ENCODE data around the gene EPHA10.

The EPHA10 gene

DNA sequence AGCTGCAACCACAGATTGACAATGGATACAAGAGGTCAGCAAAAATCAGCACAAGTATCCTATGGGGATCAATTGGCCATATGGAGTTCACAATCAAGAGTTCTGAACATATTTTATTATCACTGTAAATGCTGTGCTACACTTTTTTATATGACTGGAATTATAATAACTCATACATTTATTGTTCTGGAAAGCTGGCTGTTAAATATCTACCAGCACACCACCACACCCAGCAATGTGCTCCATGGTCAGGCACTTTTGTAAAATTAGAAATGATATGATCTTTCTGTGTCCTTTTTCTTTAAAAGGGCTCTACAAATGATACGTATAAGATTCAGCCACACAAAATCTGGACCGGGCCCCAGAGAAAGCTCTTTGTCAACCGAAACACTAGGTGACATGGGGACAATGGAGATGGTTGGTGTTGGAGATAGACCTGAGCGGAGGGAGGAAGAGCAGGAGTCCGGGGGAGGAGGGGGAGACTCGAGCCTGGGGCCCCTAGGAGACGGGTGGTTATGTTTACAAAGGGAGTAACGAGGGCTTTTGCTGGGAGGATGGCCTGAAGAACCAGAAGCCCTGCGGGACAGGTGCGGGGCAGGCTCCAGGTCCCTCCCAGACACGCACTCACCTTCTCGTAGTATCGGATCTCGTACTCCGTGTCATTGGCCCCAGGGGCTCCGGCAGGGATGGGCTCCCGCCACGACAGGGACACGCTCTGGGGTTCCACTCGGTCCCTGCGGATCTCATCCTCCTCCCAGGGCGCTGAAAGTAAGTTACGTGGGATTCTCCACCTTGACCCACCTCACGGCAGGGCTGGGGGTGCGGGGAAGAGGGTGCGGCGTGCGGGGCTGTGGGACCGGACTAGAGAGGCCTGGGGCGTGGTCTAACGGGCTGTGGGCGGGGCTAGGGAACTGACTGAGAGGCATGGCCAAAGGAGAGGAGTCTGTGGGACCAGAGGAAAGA is 30.0 kb downstream of the EPHA10 start:
- DNase-seq (ENCODE audit: low spot score), result peak; percentile 31

DNA sequence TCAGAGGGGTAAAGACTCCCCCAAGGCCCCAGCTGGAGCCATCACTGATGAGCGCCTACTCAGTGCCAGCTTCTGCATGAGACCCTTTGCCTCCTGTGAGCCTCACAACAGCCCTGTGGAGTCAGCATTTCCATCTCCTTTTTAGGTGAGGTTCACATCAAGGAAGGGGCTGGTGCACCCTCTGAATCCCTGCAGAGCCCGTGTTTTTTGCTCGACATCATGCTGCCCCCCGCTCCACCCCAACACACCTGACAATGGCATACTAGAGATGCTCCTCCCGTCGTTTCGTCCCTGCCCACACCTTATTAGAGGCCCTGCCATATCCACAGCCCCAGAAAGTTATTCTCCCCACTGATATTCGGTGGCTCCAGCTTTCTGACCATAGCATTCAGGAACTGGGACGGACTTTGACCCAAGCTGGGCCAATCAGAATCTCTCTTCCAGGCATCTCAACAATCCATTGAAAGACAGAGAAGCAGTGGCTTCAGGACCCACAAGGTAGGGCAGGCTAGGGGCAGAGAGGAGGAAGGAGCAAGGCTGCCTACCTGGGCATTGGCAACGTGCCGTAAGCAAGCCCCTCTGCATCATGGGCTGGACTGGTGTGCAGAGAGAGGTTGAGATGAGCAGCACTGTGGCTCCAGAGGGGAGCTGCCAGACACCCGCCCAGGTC is 32.7 kb downstream of the EPHA10 start:
- no peak for DNase-seq (ENCODE audit: low spot score)

DNA sequence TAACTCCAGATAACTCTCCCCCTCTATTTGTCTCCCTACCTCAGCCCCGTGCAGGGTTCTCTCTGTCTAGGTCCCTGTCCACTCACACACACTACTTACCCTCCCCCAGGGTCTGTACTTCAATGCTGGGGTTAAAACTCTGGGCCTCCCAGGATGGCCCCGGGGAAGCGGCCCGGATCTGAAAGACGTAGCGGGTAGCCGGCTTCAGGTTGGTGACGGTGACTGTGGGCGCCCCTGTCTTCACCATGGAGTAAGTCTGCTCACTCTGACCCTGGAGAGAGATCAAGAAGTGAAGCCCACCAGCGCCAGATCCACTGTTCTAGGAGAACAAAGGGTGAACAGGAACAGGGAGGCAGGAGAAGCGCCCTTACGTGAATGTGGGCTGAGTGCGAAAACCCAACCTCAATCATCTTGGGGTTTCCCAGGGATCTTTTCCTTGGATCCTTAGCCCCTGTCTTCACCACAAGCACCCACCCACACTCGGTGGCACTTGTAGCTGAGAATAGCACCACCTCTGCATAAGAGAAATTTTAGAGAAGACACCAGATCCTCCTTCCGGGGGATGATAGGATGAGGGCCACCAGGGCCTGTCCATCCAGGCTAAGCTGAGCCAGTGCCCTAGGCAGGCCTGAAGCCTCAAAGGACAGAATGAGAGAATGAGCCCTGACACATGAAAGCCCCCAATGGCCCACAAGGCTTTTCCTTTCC is 33.5 kb downstream of the EPHA10 start:
- no peak for DNase-seq (ENCODE audit: low spot score)

DNA sequence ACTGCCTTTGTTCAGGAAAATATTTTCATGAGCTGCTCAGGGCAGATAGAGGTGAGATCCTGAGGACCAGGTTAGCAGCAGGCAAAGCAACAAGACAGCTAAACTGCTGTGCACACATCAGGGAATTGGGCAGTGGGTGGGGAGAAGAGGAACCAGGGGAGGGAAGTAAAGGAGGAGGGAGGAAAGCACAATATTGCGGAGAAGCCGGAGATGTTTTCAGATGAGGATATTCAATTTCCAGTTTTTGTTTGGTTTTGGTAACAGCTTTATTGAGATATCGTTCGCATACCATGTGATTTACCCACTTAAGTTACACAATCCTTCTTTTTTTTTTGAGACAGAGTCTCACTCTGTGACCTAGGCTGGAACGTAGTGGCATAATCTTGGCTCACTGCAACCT is 34.5 kb downstream of the EPHA10 start:
- no peak for DNase-seq (ENCODE audit: low spot score)

DNA sequence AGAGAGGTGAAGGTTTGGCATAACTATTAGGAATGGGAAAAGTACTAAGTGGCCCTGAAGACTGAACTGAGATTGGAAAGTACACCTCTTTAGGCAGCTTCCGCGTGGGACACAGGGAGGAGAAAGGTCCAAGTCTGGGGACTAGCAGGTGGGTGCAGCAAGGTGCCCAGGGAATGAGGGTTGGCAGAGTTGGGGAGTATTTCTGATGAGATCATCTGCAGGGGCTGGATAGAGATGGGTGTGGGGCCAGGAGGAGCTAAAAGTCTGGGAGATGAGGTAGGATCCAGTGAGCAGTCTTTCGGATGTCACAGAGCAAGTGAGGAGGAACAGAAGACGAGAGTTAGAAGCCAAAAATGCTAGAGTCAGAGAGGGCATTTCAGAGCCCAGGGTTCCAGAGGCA is 36.5 kb downstream of the EPHA10 start:
- no peak for DNase-seq (ENCODE audit: low spot score)

DNA sequence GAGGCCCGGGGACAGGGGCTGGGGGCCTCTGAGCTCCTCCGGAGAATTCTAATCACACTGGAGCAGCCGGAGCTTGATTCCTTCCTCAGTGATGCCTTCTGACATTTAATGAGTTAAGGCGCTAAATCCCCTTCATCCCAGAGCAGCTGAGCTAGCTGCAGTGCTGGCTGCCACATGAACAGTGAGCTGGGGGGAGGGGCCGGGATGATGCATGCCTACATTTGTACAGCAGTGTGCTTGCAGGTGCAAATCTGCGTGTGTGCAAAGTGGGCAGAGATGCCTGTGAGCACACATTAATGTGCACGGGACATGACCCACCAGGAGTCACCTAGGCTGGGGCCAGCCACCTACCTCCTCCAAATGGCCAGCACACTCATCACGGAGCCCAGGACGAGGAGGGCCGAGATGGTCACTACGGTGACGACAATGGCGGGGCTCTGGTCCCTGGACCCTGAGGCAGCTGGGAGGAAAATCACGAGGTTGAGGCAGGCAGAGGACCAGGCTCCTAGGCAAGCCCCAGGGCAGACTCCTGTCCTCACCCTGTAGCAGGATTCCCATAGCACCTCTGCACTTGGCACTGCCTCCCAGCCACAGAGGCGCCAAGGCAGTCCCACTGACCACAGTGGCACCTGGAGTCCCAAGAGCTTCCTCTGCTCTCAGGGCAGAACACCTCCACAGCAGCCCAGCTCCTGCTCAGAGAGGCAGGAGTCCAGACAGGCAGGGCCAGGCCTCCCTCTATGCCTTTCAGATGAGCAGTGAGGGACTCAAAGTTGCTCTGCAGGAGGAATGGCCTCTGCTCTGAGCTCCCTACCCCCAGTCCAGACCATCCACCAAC is 38.0 kb downstream of the EPHA10 start:
- DNase-seq (ENCODE audit: low spot score), result no peak

DNA sequence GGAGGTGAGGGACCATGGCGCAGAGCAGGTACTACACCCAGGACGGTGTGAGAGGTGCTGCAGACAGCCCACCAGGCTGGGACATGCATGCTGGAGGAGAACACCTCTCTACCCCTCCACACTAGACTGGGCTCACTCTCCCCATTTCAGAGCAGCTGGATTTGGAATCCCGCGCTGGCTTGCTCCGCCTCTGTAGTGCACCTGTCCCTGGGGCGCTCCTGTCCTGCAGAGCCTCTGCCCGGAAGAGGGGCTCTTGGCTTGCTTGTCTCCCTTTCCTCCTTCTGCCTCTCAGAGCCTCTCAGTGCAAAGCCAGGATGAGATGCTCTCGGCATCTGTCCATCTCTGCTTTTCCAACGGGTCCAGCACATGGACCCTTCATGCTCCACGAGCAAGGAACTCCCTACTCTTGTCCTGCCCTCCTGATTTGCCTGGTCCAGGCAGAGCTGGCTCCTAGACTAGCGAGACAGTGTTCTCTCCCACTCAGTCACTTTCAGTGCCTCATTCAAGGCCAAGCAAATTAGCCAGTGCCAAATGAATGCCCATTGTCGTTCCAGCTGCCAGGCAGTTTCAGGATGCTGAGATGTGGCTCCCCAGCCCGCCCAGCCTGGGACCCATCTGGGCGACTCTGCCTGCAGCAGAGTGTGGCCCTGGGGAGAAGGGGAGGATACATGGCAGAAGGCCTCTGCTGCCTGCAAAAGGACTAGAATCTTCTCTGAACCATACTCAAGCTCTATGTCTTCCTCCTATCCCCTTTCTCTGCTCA is 38.9 kb downstream of the EPHA10 start:
- no peak for DNase-seq (ENCODE audit: low spot score)

DNA sequence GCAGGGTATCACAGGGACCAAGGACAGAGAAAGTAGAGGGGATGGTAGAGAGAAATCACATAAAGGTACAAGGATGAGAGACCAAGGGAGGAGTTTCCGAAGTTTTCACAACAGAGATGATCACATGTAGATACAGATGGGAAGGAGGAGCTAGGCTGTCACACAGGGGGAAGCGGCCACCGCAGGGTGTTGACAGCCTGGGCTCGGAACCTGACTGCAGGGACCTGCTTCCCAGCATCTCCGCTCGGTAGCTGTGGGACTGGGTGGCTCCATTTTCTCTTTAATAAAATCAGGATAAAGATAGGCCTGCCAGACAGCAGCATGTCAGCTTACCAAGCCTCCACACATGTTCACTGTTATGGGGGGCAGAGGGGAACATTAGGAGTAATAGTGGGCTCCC is 40.3 kb downstream of the EPHA10 start:
- no peak for DNase-seq (ENCODE audit: low spot score)

DNA sequence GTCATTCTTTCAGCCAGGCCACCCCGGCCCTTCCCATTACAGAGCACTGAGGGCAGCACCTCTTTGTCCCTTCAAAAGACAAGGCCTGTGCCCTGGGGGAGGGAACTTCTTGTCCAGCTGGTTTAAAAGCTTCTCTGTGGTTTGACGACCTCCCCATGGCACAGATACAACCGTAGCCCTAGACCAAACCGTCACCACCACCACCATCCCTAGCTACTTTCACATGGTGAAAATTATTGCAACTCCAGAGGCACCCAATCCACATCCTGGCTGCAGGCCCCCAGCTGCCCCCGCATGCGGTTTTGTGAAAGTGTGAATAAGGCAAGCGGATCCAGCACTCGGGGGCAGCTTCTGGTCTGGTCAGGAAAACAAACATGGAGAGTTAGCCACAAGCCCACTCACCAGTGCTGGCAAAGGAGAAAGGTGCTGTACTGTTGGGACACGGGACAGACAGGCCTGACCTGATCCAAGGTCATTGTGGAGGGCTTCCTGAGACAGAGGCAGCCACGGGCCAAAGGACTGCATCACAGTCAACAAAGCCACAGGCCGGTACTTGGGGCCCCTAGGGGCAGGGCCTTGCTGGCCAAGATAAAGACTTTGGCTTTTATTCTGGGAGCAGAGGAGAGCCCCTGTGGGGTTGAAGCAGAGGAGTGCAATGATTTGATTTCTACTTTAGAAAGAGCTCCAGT is 41.4 kb downstream of the EPHA10 start:
- no peak for DNase-seq (ENCODE audit: low spot score)

DNA sequence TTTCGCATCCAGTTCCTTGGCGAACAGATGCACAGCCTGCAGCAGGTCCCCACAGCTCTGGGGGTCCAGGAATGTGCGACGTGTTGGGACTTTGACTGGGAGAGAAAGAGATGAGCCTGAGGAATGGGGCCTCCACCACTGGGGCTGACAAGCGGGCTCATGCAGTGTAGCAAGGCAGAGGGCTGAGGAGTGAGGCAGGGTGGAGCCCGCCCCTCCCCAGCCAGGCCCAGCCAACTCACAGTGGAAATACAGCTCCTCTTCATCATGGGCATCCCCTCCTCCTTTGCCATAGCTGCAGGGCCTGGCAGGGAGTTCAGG is 41.9 kb downstream of the EPHA10 start:
- DNase-seq (ENCODE audit: low spot score), result no peak

DNA sequence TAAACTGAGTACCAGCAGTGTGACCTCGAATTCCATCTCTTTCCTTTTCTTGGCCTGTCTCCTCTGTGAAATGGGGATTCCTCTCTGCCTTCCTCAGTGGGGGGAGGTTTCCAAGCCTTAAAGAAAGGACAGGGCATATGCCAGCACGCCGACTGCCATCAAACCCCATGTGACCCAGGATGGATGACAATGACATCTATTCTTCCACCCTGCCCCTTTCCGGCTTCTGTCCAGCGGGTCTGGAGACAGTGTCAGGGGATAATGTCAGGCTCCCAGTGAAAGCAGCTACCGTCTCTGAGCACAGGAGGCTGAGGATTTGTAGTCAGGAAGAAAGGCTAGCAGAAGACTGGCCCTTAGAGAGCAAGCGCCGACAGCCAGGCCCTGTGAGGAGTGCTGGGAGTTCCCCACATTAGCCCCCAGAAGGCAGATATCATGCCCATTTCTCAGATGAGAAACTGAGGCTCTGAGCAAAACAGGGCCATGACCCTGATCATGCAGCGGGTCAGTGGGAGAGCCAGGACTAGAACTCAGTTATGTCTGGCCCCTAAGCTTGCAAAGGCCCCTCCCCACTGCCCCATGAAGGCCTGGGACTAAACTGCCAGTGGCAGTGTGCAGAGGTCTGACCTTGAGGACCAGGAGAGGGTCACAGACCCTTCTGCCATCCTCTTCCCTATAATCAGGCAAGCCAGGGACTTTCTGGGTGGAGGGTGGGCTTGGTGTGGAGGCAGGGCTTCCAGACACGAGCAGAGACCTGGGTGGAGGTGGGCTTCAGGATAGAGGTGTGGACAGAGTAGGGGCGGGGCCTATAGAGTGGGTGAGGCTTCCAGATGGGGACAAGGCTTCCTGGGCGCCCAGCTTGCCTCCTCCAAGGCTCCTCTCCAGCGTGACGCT is 42.5 kb downstream of the EPHA10 start:
- DNase-seq (ENCODE audit: low spot score), result no peak

DNA sequence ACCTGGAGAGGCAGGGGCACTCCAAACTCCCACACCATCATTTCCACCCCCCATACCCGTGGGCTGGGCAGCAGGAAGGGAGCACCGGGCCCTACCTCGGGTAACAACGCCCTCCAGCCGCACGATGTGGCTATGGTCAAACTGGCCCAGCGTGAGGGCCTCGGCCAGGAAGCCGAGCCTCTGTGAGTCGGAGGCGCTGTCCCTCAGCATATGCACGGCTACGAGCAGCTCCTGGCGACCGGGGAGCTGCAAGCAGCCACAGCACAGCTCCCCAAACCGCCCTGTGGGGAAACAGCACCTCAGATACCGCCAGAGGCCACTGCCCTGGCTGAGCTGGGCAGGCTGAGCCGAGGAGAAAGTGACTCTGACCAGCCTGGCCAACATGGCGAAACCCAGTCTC is 43.4 kb downstream of the EPHA10 start:
- DNase-seq (ENCODE audit: low spot score), result no peak

DNA sequence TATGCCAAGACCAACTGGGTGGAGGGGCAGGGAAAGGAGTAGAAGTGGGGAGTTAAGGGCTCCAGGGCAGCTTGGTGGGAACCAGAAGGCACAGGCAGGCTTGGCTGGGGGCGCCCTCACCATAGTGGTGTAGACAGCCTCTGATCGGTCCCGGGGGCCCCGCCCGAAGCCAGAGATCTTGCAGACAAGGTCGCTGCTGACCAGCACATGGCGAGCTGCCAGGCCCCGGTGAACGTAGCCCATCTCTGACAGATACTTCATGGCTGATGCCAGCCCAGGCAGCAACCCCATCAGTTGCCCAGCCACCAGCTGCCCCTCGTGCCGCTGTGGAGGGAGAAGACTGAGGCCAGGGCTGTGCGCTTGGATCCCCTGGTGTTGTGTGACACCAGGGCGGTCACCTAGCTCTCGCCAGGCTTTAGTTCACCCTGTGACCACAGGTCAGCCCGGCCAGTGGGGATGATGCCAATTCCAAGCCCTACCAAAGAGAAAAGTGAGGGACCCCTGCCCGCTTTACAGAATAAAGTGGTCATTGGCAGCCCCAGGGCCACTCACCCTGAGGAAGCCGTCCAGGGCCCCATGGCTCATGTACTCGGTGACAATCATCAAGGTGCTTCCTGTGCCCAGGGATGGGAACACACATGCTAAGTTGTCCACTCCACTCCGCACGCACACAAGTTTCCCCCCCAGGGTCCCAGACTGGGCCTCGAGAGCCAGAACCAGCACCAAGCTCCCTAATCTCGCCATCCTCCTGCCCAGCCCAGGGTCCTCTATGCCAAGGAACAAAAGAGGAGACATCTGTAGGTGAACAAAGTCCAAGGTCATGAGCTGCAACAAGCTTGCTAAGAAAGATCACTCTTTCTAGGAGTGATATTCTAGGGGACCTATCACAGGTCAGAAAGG is 44.4 kb downstream of the EPHA10 start:
- DNase-seq (ENCODE audit: low spot score), result no peak

DNA sequence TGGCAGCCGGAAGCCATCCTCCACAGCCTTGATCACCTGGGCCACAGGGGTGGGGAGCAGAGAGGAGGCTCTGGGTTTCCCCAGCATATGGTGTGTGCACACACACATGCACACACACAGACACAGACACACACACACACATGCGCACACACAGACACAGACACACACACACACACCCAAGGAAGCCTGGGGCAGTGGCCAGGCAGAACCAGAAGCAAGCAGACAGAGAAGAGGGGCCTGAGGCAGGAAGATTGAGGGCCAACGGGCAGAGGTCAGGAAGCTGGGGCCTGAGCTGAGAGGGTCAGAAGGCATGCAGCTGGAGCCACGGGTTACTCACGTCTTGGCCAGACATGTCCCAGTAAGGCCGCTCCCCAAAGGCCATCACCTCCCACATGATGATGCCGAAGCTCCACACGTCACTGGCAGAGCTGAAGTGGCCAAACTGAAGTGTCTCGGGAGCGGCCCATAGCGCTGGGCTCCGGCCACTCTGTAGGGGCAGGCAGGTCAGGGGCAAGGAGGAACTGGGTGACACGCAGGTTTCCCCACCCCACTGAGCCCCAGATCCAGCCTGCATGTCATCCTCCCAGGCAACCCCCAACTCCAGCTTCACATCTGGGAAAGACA is 45.2 kb downstream of the EPHA10 start:
- DNase-seq (ENCODE audit: low spot score), result no peak

DNA sequence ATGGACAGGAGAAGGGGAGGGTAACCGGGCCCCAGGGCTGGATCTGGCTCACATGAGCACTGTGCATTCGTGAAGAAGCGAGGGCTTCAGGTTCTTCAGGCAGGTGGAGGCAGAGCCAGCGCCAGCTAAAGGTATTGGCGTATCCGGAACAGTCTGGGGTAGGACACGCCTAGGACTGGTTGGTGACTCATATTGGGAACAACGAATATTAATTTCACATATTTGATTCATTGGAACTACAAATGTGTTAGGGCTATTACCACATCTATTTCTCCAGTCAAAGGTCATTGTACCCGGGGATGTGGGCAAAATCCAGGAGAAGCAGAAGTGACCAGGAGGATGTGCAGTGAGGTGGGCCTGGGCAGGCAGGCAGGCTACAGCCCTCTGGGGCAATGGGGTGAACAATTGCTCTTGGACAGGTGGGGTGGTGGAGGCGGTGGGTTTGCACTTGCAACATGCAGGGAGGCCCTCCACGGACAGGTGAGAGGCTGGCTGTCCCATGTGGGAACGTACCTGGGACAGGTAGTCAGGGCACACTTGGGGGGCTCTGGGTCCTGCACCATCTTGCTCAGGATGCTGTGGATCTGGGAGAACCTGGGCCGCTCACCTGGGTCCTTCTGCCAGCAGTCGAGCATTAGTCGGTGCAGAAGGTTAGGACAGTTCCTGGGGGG is 45.9 kb downstream of the EPHA10 start:
- no peak for DNase-seq (ENCODE audit: low spot score)

DNA sequence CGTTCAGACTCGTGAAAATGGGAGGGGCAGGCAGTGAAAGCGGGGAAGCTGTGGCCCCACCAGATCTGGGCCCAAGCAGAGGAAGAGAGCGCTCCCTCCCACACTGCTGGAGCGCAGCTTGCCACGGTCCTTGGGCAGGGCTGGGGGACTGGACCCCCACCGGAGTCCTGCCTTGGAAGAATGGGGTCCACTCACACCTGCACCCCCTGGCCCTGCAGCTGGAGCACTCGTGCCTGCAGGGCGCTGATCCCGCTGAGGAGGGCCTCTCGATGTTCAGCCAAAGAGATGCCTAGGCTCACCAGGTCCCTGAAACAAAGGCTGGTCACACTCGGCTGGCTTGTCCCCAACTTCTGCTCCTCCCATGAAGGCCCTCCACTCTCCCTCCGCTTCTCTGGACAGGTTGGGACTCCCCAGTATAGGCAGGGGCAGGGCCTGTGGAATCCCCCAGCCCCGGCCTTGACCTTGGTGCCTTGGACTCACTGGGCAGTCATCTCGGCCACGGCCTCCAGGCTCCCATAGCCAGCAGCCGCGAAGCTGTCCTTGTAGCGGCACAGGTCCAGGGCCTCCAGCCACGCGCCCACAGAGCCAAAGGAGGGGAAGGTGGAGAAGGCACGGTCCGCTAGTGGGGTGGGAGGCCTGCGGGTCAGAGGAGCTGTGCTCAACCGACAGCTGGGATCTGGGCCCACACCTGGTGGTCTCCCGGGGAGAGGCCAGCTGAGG is 46.6 kb downstream of the EPHA10 start:
- no peak for DNase-seq (ENCODE audit: low spot score)

DNA sequence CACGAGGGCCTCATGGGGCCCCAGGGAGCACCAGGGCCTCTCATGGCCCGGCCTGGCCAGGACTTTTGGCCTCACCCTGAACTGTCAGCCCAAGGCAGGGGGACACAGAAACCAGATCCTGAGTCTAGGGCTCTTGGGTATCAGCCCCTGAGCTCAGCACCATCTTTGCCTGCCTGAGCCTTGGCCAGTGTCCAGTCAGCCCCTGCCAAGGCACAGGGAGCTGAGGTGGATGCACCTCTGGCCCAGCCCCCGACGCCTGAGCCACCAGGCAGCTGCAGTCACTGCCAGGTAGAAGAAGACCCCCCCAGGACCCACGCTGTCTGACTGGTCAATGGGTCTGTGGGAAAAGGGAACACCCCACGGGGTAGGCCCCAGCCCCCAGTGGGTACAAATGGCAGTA is 47.3 kb downstream of the EPHA10 start:
- DNase-seq (ENCODE audit: low spot score), result no peak
